Urinary bladder (tissue), 4 donors: ENCODE data around the gene ADM5. TPM values are rescaled to one million over a fixed set of nuclear protein-coding genes. Genes with fewer than 3 reads are reported as not detected.

Experiments used
- DNase-seq: peaks from one replicate; pipeline ENCODE4 v3.0.0-alpha.2; 2015; ENCODE audit errors: extremely low spot score
- H3K27ac ChIP-seq: one replicate; pipeline ENCODE4 v1.5.1; 2013; ENCODE audit warnings: low read depth, mild to moderate bottlenecking, moderate library complexity
- H3K36me3 ChIP-seq: one replicate; pipeline ENCODE4 v1.6.1; 2013; ENCODE audit warnings: mild to moderate bottlenecking, moderate library complexity; ENCODE audit not compliant: insufficient read depth
- H3K4me1 ChIP-seq: one replicate; pipeline ENCODE4 v1.6.1; 2013; ENCODE audit warnings: mild to moderate bottlenecking, moderate library complexity; ENCODE audit not compliant: insufficient read depth
- H3K4me3 ChIP-seq: one replicate; pipeline ENCODE4 v1.5.1; 2013; ENCODE audit warnings: low read depth, low read length
- WGBS: extraction: QIAGEN DNeasy Blood & Tissue Kit; methylation state at CpG from one replicate; pipeline ENCODE4 v1.1.7; 2013; 5-methylcytosine and 5-hydroxymethylcytosine counted together
- polyA plus RNA-seq: library from polyadenylated mRNA; stranded (reverse); fragments of 200-250 nt; gene quantifications from one replicate; pipeline ENCODE4 v1.2.3, GENCODE V29; 2013
- total RNA-seq: library from RNA; depleted of rRNA; stranded (reverse); fragments of >200 nt; gene quantifications from one replicate; pipeline ENCODE4 v1.2.3, GENCODE V29; 2014
- donor health status: healthy with polysubstance abuse.
- donor health status: healthy.

ADM5 gene
- total and polyA plus RNA-seq, 2 donors, result 1.4 to 6.3 TPM

- Histone ChIP-seq H3K36me3 (no peaks in the 10 kb centered on the region), H3K4me1 (no peaks in the 10 kb centered on the region), H3K27ac (peak within 1 kb of the TSS; percentile 26), H3K4me3 (peak within 1 kb of the TSS; percentile 30)
- DNase-seq, result peak; percentile 73
- 1% methylated on average over 38 of the region's 38 CpGs for WGBS
Observed at GRCh38 chr19:49690656-49691242, 1.4 kb downstream of the ADM5 start, which contains the start of gene CPT1C. TSS of gene CPT1C (plus strand) at chr19:49691116. CDS start at chr19:49692253, 1,137 bp downstream.

GRCh38 chr19:49691243-49692146, 2.1 kb downstream of the ADM5 start:
- WGBS, result 7% methylated on average over 39 of the region's 39 CpGs
- DNase-seq, result peak; percentile 66
- Histone ChIP-seq H3K4me3 (peak overlapping the region; percentile 14), H3K36me3 (no peaks in the 10 kb centered on the region), H3K4me1 (no peaks in the 10 kb centered on the region), H3K27ac (no peak overlapping the region)

- H3K4me1 ChIP-seq, result no peaks in the 10 kb centered on the region
- H3K36me3 ChIP-seq, result no peaks in the 10 kb centered on the region
- no peak overlapping the region for H3K4me3 ChIP-seq
- WGBS, result 72% methylated on average over 16 of the region's 16 CpGs
- H3K27ac ChIP-seq, result no peak overlapping the region
- no peak for DNase-seq
Observed at GRCh38 chr19:49692147-49692506, 2.7 kb downstream of the ADM5 start.

GRCh38 chr19:49696115-49696514, 6.7 kb downstream of the ADM5 start:
- Histone ChIP-seq H3K4me1 (no peaks in the 10 kb centered on the region), H3K4me3 (no peak overlapping the region), H3K36me3 (no peaks in the 10 kb centered on the region), H3K27ac (no peak overlapping the region)
- 77% methylated on average over 6 of the region's 6 CpGs for WGBS
- no peak for DNase-seq

- DNase-seq, result no peak
- Histone ChIP-seq H3K4me1 (no peaks in the 10 kb centered on the region), H3K36me3 (no peaks in the 10 kb centered on the region), H3K4me3 (no peak overlapping the region), H3K27ac (no peak overlapping the region)
- WGBS, result 94% methylated on average over 7 of the region's 7 CpGs
Observed at GRCh38 chr19:49696865-49697264, 7.5 kb downstream of the ADM5 start.

GRCh38 chr19:49699364-49699763, 10.0 kb downstream of the ADM5 start:
- H3K4me1 ChIP-seq, result no peaks in the 10 kb centered on the region
- no peak for DNase-seq
- no peak overlapping the region for H3K4me3 ChIP-seq
- no peak overlapping the region for H3K27ac ChIP-seq
- WGBS, result 91% methylated on average over 5 of the region's 5 CpGs
- H3K36me3 ChIP-seq, result no peaks in the 10 kb centered on the region

GRCh38 chr19:49700563-49700962, 11.2 kb downstream of the ADM5 start:
- DNase-seq, result no peak
- H3K27ac ChIP-seq, result no peak overlapping the region
- WGBS, result 68% methylated on average over 11 of the region's 11 CpGs
- H3K4me1 ChIP-seq, result no peaks in the 10 kb centered on the region
- H3K4me3 ChIP-seq, result no peak overlapping the region
- H3K36me3 ChIP-seq, result no peaks in the 10 kb centered on the region

- H3K27ac ChIP-seq, result no peak overlapping the region
- H3K36me3 ChIP-seq, result no peaks in the 10 kb centered on the region
- WGBS, result 57% methylated on average over 40 of the region's 40 CpGs
- no peak overlapping the region for H3K4me3 ChIP-seq
- DNase-seq, result no peak
- no peaks in the 10 kb centered on the region for H3K4me1 ChIP-seq
Observed at GRCh38 chr19:49701271-49701786, 11.9 kb downstream of the ADM5 start.

- H3K27ac ChIP-seq, result no peak overlapping the region
- WGBS, result 92% methylated on average over 22 of the region's 22 CpGs
- H3K36me3 ChIP-seq, result no peaks in the 10 kb centered on the region
- no peak overlapping the region for H3K4me3 ChIP-seq
- H3K4me1 ChIP-seq, result no peaks in the 10 kb centered on the region
- DNase-seq, result no peak
Observed at GRCh38 chr19:49704888-49705642, 15.7 kb downstream of the ADM5 start.

GRCh38 chr19:49705919-49706318, 16.5 kb downstream of the ADM5 start:
- H3K4me3 ChIP-seq, result no peak overlapping the region
- H3K36me3 ChIP-seq, result no peaks in the 10 kb centered on the region
- 91% methylated on average over 16 of the region's 16 CpGs for WGBS
- DNase-seq, result no peak
- no peaks in the 10 kb centered on the region for H3K4me1 ChIP-seq
- H3K27ac ChIP-seq, result no peak overlapping the region

GRCh38 chr19:49710372-49710951, 21.1 kb downstream of the ADM5 start:
- Histone ChIP-seq H3K27ac (no peak overlapping the region), H3K4me1 (no peaks in the 10 kb centered on the region), H3K36me3 (no peaks in the 10 kb centered on the region), H3K4me3 (no peak overlapping the region)
- 89% methylated on average over 20 of the region's 20 CpGs for WGBS
- DNase-seq, result no peak

- DNase-seq, result no peak
- Histone ChIP-seq H3K27ac (no peak overlapping the region), H3K36me3 (no peaks in the 10 kb centered on the region), H3K4me1 (no peaks in the 10 kb centered on the region), H3K4me3 (no peak overlapping the region)
- 60% methylated on average over 20 of the region's 20 CpGs for WGBS
Observed at GRCh38 chr19:49712397-49712859, 23.0 kb downstream of the ADM5 start.

- Histone ChIP-seq H3K27ac (no peak overlapping the region), H3K4me1 (no peaks in the 10 kb centered on the region), H3K4me3 (no peak overlapping the region), H3K36me3 (no peaks in the 10 kb centered on the region)
- no peak for DNase-seq
- WGBS, result 67% methylated on average over 8 of the region's 8 CpGs
Observed at GRCh38 chr19:49713236-49713845, 23.9 kb downstream of the ADM5 start.
